ENCODE data around the gene PDCD4. TPM values are rescaled to one million over a fixed set of nuclear protein-coding genes. Genes with fewer than 3 reads are reported as not detected.
A peak's percentile ranks its signal among the peaks of the same experiment; 100 is the strongest.

The PDCD4 gene
- total RNA-seq, 1 experiment from 2014 or later = 19.4 TPM

DNA sequence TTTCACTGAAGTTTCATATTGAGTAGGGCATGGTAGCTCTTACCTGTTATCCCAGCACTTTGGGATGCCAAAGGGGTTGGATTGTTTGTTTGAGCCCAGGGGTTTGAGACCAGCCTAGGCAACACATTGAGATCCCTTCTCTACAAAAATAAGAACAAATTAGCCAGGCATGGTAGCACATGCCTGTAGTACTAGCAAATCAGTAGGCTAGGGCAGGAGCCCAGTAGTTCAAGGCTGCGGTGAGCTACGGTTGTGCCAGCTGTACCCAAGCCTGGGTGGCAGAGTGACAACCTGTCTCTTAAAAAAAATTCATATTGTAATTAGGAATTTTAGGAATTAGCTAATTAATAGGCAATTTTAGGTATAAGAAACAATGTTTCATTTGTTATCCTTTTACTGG lies 29.3 kb downstream of the PDCD4 start:
- ChIA-PET POLR2A (ENCODE audit: unreplicated experiment) (interaction anchor here (0.6 kb wide), 1 partner anchor 279 kb away, joined by 3 read pairs; no protein-coding TSS in a partner anchor), CTCF (no interaction called here)
- Histone ChIP-seq H2AFZ (ENCODE audit: low read length) (no peak overlapping the region), H3F3A (ENCODE audit: low read length, unreplicated experiment) (no peaks in the 10 kb centered on the region), H3K79me2 (ENCODE audit: low read length) (no peaks in the 10 kb centered on the region), H3K4me2 (ENCODE audit: low read length) (no peak overlapping the region), H3K27ac (ENCODE audit: low read length) (no peak overlapping the region), H3K9me3 (ENCODE audit: low read length) (no peaks in the 10 kb centered on the region), H3K4me1 (ENCODE audit: insufficient read depth, low read length) (peaks cover 7% of the 10 kb centered on the region; the same call in 1 of the 2 replicates), H3K9ac (ENCODE audit: low read length) (no peak overlapping the region), H3K4me3 (ENCODE audit: low read length) (no peak overlapping the region), H4K20me1 (ENCODE audit: low read length) (no peaks in the 10 kb centered on the region), H3K9me2 (replicated peaks; ENCODE audit: low read length) (no peaks in the 10 kb centered on the region), H3K27me3 (ENCODE audit: low read length) (no peaks in the 10 kb centered on the region), H3K36me3 (ENCODE audit: low read depth, low read length) (no peaks in the 10 kb centered on the region; the same call in 1 of the 2 replicates)
- no peak for ATAC-seq
- TF ChIP-seq, protein P1, sequence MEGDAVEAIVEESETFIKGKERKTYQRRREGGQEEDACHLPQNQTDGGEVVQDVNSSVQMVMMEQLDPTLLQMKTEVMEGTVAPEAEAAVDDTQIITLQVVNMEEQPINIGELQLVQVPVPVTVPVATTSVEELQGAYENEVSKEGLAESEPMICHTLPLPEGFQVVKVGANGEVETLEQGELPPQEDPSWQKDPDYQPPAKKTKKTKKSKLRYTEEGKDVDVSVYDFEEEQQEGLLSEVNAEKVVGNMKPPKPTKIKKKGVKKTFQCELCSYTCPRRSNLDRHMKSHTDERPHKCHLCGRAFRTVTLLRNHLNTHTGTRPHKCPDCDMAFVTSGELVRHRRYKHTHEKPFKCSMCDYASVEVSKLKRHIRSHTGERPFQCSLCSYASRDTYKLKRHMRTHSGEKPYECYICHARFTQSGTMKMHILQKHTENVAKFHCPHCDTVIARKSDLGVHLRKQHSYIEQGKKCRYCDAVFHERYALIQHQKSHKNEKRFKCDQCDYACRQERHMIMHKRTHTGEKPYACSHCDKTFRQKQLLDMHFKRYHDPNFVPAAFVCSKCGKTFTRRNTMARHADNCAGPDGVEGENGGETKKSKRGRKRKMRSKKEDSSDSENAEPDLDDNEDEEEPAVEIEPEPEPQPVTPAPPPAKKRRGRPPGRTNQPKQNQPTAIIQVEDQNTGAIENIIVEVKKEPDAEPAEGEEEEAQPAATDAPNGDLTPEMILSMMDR (conservative IDR thresholded peaks at IDR 0.05; ENCODE audit: low read depth, low read length) = no peak
- TF ChIP-seq EZH2 (IDR thresholded peaks at IDR 0.05; ENCODE audit: low read length, unreplicated experiment) (no peak), EZH2phosphoT487 (IDR thresholded peaks at IDR 0.05; ENCODE audit: borderline replicate concordance, low read length) (no peak)
- no TSS peak for BruUV-seq (replicated peaks)
- no peak for DNase-seq
- intact Hi-C loops (cut with micrococcal nuclease) = no loop called here

GRCh38 chr10:110901954-110902819 lies 30.5 kb downstream of the PDCD4 start:
- peak; percentile 55; the same call in 1 of the 2 replicates for ATAC-seq
- CTCF ChIA-PET = no interaction called here

More at GRCh38 chr10:110901954-110902819, 30.5 kb downstream of the PDCD4 start:
- Histone ChIP-seq H3K4me2 (ENCODE audit: low read length) (no peak overlapping the region), H3K4me1 (ENCODE audit: insufficient read depth, low read length) (peaks cover 7% of the 10 kb centered on the region; the same call in 1 of the 2 replicates), H4K20me1 (ENCODE audit: low read length) (no peaks in the 10 kb centered on the region), H3K27me3 (ENCODE audit: low read length) (no peaks in the 10 kb centered on the region), H3K9me3 (ENCODE audit: low read length) (no peaks in the 10 kb centered on the region), H3K9ac (ENCODE audit: low read length) (no peak overlapping the region), H3K9me2 (replicated peaks; ENCODE audit: low read length) (no peaks in the 10 kb centered on the region), H3F3A (ENCODE audit: low read length, unreplicated experiment) (no peaks in the 10 kb centered on the region), H3K27ac (ENCODE audit: low read length) (no peak overlapping the region), H2AFZ (ENCODE audit: low read length) (no peak overlapping the region), H3K79me2 (ENCODE audit: low read length) (no peaks in the 10 kb centered on the region), H3K36me3 (ENCODE audit: low read depth, low read length) (no peaks in the 10 kb centered on the region), H3K4me3 (ENCODE audit: low read length) (no peak overlapping the region)
- intact Hi-C loops (cut with micrococcal nuclease) = no loop called here
- no peak for TF ChIP-seq EZH2phosphoT487 (IDR thresholded peaks at IDR 0.05; ENCODE audit: borderline replicate concordance, low read length)
- TF ChIP-seq, protein P1 (conservative IDR thresholded peaks at IDR 0.05; ENCODE audit: low read depth, low read length) = no peak
- peak; percentile 51 for DNase-seq
- TSS peak; percentile 74 for BruUV-seq (replicated peaks)
- POLR2A ChIA-PET (ENCODE audit: unreplicated experiment) = interaction anchor here (0.5 kb wide), 1 partner anchor 597 kb away, joined by 18 read pairs; the partner anchor contains the start of gene SMNDC1
